NCI-H2107 treated with DMSO at 0.1 percent for 48 hours (cell line): ENCODE data around the gene THNSL1.

Experiments used
- DNase-seq: peaks from one replicate; lab custom pipeline; 2025; ENCODE audit not compliant: unreplicated experiment; lab: John Stamatoyannopoulos, UW

THNSL1 gene

GRCh38 chr10:25050402-25050801 is 34.0 kb downstream of the THNSL1 start:
- no peak for DNase-seq

DNA sequence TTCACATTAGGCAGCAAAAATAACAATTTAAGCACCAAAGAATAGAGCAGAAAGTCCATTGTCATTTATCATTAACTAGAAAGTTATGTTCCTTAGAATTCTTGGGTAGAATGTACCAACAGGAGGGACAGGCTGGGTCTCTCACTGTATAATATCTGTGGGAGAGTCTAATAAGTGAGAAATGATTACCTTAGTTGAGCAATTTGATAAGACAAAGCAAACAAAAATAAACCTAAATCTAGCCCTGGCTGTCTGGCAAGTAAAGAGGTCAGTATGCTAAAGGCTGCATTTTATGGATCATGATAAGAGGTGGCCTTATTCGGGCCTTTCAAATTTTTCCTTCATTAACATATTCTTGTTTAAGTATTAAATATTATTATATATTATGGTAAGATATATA is 35.6 kb downstream of the THNSL1 start:
- no peak for DNase-seq

GRCh38 chr10:25056726-25057125 is 40.3 kb downstream of the THNSL1 start:
- no peak for DNase-seq

DNA sequence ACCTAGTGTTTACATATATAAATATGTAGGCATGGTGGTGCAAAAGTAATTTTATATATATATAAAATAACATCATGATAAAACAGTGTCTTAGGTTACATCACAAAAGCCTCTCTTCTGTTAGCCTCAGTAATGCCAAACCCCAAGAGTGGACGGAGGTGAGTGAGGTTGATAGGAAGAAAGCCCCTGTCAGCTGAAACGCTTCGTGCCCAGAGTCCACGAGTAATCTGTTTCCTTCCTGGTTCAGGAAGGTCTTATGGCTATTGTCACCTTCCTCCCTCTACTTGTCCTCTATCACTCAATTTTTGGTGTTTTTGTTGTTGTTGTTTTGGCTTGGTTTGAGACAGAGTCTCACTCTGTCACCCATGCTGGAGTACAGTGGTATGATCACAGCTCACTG is 41.5 kb downstream of the THNSL1 start:
- DNase-seq = no peak

DNA sequence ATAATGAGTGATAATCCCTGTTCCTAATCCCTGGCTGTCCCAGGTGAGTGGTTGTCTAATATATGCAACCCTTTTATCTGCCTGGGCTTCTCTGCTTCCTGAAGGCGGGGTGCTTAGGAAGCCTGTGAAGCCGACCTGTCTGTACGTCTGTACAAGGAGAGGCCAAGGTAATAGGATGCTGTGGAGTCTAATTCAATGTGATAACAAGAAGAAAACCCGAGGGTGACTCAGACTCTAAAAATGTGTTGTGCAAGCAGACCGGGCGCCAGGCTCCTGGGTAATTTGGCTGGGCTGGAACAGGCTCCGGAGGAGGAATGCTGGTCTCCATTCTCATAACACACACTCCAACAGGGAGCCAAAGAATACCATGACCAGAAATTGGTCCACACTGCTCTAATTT is 43.6 kb downstream of the THNSL1 start:
- DNase-seq = no peak

DNA sequence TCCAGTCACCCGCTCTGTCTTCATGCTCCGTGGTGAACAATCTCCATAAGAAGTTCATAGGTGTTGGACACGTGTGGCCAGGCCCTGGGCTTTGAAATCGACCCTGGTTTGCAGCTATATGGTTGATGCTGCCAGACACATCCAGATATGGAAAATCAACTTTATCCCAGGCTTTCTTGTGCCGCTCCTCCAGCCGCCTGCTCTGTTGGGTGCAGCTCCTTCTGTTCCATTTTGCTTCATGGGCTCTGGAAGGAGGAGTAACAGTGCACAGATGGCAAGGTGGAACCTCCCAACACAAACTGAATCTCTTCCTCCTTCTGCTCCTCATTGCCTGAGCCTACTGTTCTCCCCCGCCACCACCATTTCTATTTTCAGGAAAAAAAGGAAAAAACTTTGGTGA is 44.7 kb downstream of the THNSL1 start:
- no peak for DNase-seq

DNA sequence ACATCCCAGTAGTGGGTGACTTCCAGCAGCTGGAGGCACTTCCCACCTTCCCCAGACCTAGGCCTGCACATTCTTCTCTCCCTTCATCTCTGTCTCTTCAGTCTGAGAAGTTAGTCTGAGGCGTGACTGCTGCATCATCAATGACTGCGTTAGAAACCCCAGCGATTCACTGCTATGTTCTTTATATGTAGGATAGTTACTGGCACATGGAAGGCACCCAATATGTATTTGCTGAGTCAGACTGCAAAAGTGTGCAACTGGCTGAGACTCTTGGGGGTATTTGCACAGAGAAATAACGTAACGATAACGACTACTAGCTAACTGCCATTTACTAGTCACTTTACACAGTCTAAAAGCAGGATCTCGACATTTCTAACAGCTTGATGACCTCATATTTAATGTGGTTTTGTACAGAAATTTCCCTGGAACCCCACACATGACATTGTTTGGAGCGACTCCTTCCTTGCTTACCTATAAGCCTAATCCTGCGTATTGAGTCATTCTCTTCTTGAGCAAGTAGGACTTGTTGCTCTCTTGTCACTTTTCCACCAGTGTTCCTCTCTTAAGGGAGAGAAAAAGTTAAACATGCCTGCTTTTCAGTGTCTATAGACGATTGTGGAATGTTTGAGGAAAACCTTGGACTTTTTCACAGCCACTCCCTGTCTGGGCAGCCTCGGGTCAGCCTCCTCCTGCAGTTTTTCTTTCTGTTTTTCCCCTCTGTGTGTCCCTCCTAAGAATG is 45.5 kb downstream of the THNSL1 start:
- no peak for DNase-seq

DNA sequence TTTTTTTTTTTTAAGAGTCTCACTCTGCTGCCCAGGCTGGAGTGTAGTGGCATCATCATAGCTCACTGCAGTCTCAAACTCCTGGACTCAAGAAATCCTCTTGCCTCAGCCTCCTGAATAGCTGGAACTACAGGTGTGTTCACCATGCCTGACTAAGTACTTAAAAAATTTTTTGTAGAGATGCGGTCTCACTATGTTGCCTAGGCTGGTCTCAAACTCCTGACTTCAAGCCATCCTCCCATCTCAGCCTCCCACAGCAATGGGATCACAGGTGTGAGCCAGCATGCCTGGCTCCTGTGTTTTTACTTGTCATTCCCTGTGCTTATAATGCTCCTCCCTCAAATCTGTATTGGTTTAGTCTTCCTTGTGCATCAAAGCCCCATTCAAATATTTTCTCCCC is 46.7 kb downstream of the THNSL1 start:
- no peak for DNase-seq

DNA sequence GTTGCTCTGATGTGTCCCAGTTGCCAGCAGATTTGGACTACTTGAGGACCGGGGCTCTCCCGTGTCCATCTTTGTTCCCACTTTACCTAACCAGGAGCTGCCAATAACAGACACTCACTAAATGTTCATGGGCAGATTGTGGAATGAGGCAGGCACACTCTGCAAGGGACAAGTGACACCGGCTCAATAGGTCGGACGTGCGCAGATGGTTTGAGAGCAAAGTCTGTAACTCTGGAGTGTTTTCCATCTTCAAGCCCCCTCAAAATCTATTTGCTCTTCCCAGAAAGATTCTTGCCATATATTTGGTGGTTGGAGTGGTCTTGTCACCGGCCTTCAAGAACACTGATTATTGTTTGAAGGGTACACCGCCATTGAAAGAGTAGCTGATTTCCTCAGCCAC is 47.2 kb downstream of the THNSL1 start:
- no peak for DNase-seq

DNA sequence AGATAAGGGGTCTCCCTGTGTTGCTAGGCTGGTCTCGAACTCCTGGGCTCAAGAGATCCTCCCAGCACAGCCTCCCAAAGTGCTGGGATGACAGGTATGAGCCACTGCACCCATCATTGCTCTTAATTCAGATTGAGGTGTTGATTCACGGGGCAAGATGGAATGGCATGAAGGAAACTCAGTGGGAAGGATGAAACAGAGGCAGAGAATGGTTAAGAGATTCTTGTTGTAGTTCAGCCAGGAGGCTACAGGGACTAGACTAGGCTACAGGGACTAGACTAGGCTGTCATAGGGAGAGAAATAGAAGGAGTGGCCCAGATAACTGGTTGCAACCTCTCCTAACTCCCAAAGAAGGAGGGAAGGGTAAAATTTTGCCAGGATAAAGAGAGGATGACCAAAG is 48.0 kb downstream of the THNSL1 start:
- DNase-seq = no peak

GRCh38 chr10:25065761-25066476 is 49.5 kb downstream of the THNSL1 start:
- DNase-seq = no peak

- DNase-seq = no peak
These were observed 52.0 kb downstream of the THNSL1 start for GRCh38 chr10:25068152-25069058.

GRCh38 chr10:25071227-25071626 is 54.8 kb downstream of the THNSL1 start:
- no peak for DNase-seq

DNA sequence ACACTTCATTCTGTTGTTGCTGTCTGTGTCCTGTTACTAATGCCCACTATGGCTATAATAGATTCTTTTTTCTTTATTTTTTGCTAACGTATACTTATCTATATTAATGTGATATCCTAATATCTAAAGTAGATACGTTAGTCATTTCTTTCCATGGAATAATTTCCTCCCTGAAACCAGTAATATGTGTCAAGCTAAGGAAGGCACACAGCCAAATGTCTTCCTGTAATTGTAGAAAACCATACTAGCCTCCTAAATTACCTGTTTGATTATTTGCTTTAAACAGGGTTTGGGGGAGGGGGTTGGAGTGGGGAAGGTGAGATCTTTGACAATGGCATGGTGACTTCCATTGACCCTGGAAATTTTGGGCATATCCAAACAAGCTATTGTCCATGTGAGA is 56.4 kb downstream of the THNSL1 start:
- DNase-seq = no peak

GRCh38 chr10:25075825-25076224 is 59.4 kb downstream of the THNSL1 start:
- DNase-seq = no peak
